ENCODE data around the gene CHCT1.

CHCT1 gene

GRCh38 chr17:60473788-60474187, 51.5 kb downstream of the CHCT1 start:
- H3K4me1 Mint-ChIP-seq = peaks cover 15% of the 10 kb centered on the region
- H3K4me3 Mint-ChIP-seq = no peak overlapping the region
- H3K27ac Mint-ChIP-seq = no peak overlapping the region
- no peaks in the 10 kb centered on the region for H3K27me3 Mint-ChIP-seq (ENCODE audit: low read depth)
- TF ChIP-seq CTCF (IDR thresholded peaks at IDR 0.05; ENCODE audit: unreplicated experiment in 3 of 3) = no peak
- H3K36me3 Mint-ChIP-seq (ENCODE audit: low read depth) = peaks cover 60% of the 10 kb centered on the region
- peaks cover 11% of the 10 kb centered on the region for H3K9me3 Mint-ChIP-seq

Measured in nephron (organoid).